Smooth muscle cell (in vitro differentiated cells): ENCODE measurements around the gene DOHH. TPM values are rescaled to one million over a fixed set of nuclear protein-coding genes. Genes with fewer than 3 reads are reported as not detected.

ENCODE experiments used
- DNase-seq: peaks from one replicate; lab custom pipeline; 2025; ENCODE audit not compliant: unreplicated experiment; lab: John Stamatoyannopoulos, UW
- H2AFZ ChIP-seq: fragments of 200-600 bp; sonication (generic); 2 replicates; pipeline ENCODE4 v1.6.0; 2016; ENCODE audit warnings: antibody characterized with exemption, low read depth, mild to moderate bottlenecking
- H3F3A ChIP-seq: fragments of 200-600 bp; sonication (generic); 2 replicates; pipeline ENCODE4 v1.6.0; 2017; ENCODE audit warnings: antibody characterized with exemption, low read depth
- H3K27ac ChIP-seq: fragments of 200-600 bp; sonication (generic); 2 replicates; pipeline ENCODE4 v1.5.1; 2016; ENCODE audit warnings: low read depth, mild to moderate bottlenecking
- H3K27me3 ChIP-seq: fragments of 200-600 bp; sonication (generic); 2 replicates; pipeline ENCODE4 v1.6.1; 2016; ENCODE audit warnings: low read depth, mild to moderate bottlenecking
- H3K36me3 ChIP-seq: fragments of 200-600 bp; sonication (generic); 2 replicates; pipeline ENCODE4 v1.5.1; 2016; ENCODE audit warnings: low read depth
- H3K4me1 ChIP-seq: fragments of 200-600 bp; sonication (generic); 2 replicates; pipeline ENCODE4 v1.5.1; 2016; ENCODE audit warnings: low read depth
- H3K4me2 ChIP-seq: fragments of 200-600 bp; sonication (generic); 2 replicates; pipeline ENCODE4 v1.6.0; 2016; ENCODE audit warnings: mild to moderate bottlenecking
- H3K4me3 ChIP-seq: fragments of 200-600 bp; sonication (generic); 2 replicates; pipeline ENCODE4 v1.5.1; 2016; ENCODE audit warnings: mild to moderate bottlenecking
- H3K79me2 ChIP-seq: fragments of 200-600 bp; sonication (generic); 2 replicates; pipeline ENCODE4 v1.6.0; 2016; ENCODE audit warnings: low read depth, mild to moderate bottlenecking
- H3K9ac ChIP-seq: fragments of 200-600 bp; sonication (generic); 2 replicates; pipeline ENCODE4 v1.6.0; 2016; ENCODE audit warnings: low read depth
- H3K9me3 ChIP-seq: fragments of 200-600 bp; sonication (generic); replicated peaks from 2 replicates; pipeline ENCODE4 v1.5.1; 2016; ENCODE audit warnings: low read depth
- H4K20me1 ChIP-seq: fragments of 200-600 bp; sonication (generic); 2 replicates; pipeline ENCODE4 v1.6.0; 2016; ENCODE audit warnings: low read depth
- CTCF ChIP-seq: fragments of 200-600 bp; sonication (generic); IDR thresholded peaks from 2 replicates; pipeline ENCODE4 v1.5.1; 2017; ENCODE audit warnings: borderline replicate concordance, mild to moderate bottlenecking, antibody characterized with exemption; ENCODE audit not compliant: insufficient read depth, poor library complexity, severe bottlenecking
- WGBS: methylation state at CpG from one replicate; pipeline ENCODE4 v1.1.7; 2016; ENCODE audit warnings: low lambda C conversion rate; 5-methylcytosine and 5-hydroxymethylcytosine counted together
- polyA plus RNA-seq: library from polyadenylated mRNA; unstranded; fragments of >200 nt; fragmentation: Nextera tagmentation; extraction: Ambion mirVana; gene quantifications from 2 replicates; pipeline ENCODE4 v1.2.1, GENCODE V29; 2016
- total RNA-seq: library from RNA; depleted of rRNA; stranded (reverse); fragments of >200 nt; gene quantifications from 2 replicates; pipeline ENCODE4 v1.2.3, GENCODE V29; 2014

The DOHH gene
- total and polyA plus RNA-seq, 2 experiments from 2014 or later: 8.7 to 27.2 TPM

- Histone ChIP-seq H3F3A (no peaks in the 10 kb centered on the region), H3K27me3 (no peaks in the 10 kb centered on the region), H4K20me1 (no peaks in the 10 kb centered on the region), H3K9me3 (no peaks in the 10 kb centered on the region), H3K4me2 (no peak overlapping the region), H2AFZ (no peak overlapping the region), H3K4me3 (no peak overlapping the region), H3K36me3 (no peaks in the 10 kb centered on the region), H3K27ac (no peak overlapping the region), H3K79me2 (no peaks in the 10 kb centered on the region), H3K4me1 (no peaks in the 10 kb centered on the region), H3K9ac (no peak overlapping the region)
- DNase-seq: no peak
- TF ChIP-seq CTCF: no peak
- WGBS: 71% methylated on average over 14 of the region's 14 CpGs
Measured at GRCh38 chr19:3469638-3470499, 30.6 kb downstream of the DOHH start.

DNA sequence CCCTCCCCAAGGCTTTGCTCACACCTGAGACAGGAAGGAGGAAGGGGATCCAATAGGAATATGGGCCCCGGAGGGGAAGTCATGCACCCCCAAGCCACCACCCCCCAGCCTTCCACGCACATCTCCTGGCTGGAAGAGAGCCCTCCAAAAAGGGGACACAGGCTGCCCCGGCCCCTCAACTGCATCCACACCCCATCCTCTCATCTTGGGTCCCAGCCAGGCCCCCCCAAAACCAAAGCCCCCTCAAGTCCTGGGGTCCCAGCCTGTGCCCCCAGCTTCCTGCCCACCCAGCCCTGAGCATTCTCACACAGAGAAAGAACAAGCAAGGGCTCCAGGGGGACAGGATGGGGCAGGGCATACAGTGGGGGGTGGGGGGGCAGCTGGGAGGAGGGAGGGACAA, 32.3 kb downstream of the DOHH start:
- no peak overlapping the region for H3K4me3 ChIP-seq
- DNase-seq: no peak
- H3K79me2 ChIP-seq: no peaks in the 10 kb centered on the region

GRCh38 chr19:3467437-3468198, 32.9 kb downstream of the DOHH start:
- no peaks in the 10 kb centered on the region for H3K27me3 ChIP-seq
- H3K9ac ChIP-seq: no peak overlapping the region
- no peaks in the 10 kb centered on the region for H3K79me2 ChIP-seq
- H3K4me2 ChIP-seq: no peak overlapping the region
- no peak for DNase-seq
- no peaks in the 10 kb centered on the region for H3K36me3 ChIP-seq
- no peak overlapping the region for H3K4me3 ChIP-seq
- peaks cover 18% of the 10 kb centered on the region for H3K4me1 ChIP-seq
- peaks cover 4% of the 10 kb centered on the region for H3F3A ChIP-seq
- WGBS: 90% methylated on average over 10 of the region's 10 CpGs
- H3K9me3 ChIP-seq: no peaks in the 10 kb centered on the region
- no peak overlapping the region for H3K27ac ChIP-seq
- no peak overlapping the region for H2AFZ ChIP-seq
- no peaks in the 10 kb centered on the region for H4K20me1 ChIP-seq
- TF ChIP-seq CTCF: no peak

More for the DNA sequence above, 32.3 kb downstream of the DOHH start:
- H3K4me1 ChIP-seq: peaks cover 12% of the 10 kb centered on the region
- no peak for TF ChIP-seq CTCF
- H4K20me1 ChIP-seq: no peaks in the 10 kb centered on the region
- no peaks in the 10 kb centered on the region for H3F3A ChIP-seq
- no peaks in the 10 kb centered on the region for H3K36me3 ChIP-seq
- H3K9ac ChIP-seq: no peak overlapping the region
- H3K27me3 ChIP-seq: no peaks in the 10 kb centered on the region
- H3K4me2 ChIP-seq: no peak overlapping the region
- no peak overlapping the region for H2AFZ ChIP-seq
- no peak overlapping the region for H3K27ac ChIP-seq
- WGBS: 80% methylated on average over 2 of the region's 3 CpGs
- H3K9me3 ChIP-seq: no peaks in the 10 kb centered on the region
